GM19240 (cell line): ENCODE results near the gene TPRG1.
"Not testable (repeated sequence)": the region's sequence is repeated elsewhere in the genome, so short reads cannot be mapped to it uniquely, and the experiment has no call there.

Experiments
- DNase-seq: peaks from one replicate; pipeline ENCODE4 v3.0.0; 2011; ENCODE audit warnings: low spot score; ENCODE audit not compliant: insufficient read length

TPRG1 gene

GRCh38 chr3:189308608-189309007, 136.8 kb downstream of the TPRG1 start:
- DNase-seq: no peak

- no peak for DNase-seq
Observed at GRCh38 chr3:189309400-189309975, 137.7 kb downstream of the TPRG1 start.

DNA sequence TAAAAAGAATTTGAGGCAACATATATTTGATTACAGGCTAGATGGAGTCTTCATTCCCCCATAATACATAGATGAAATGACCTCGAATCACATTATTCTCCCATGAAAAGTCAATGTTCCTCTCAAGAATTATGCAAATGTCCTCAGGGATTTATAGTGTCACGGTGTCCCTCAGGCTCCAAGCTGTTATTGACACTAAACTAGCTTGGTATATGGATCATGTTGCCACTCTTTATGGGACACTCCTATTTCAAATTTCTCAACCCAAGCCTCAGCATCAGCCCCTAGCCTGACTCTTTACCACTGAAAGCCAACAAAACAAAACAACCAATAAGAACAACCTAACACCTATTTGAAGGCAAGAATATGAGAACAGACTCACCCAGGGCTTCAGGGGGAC, 139.8 kb downstream of the TPRG1 start:
- DNase-seq: no peak

DNA sequence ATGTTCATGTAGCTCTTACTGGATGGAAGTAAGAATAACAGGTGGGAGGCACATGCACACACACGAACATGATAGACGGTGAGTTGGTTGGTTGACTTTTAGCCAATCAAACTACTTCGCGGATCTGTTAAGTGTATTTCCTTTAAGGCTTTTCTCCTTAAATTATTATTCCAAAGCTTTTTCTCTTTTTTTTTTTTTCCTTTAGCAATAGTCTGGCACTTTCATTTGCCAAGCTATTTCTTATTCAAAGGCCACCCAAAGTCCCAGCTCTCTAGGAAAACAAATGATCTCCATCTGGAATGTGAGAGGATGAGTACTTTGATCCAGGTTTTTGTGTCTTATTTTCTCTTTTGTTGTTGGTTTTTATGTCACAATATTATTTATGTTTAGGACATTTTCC, 141.1 kb downstream of the TPRG1 start:
- no peak for DNase-seq

DNA sequence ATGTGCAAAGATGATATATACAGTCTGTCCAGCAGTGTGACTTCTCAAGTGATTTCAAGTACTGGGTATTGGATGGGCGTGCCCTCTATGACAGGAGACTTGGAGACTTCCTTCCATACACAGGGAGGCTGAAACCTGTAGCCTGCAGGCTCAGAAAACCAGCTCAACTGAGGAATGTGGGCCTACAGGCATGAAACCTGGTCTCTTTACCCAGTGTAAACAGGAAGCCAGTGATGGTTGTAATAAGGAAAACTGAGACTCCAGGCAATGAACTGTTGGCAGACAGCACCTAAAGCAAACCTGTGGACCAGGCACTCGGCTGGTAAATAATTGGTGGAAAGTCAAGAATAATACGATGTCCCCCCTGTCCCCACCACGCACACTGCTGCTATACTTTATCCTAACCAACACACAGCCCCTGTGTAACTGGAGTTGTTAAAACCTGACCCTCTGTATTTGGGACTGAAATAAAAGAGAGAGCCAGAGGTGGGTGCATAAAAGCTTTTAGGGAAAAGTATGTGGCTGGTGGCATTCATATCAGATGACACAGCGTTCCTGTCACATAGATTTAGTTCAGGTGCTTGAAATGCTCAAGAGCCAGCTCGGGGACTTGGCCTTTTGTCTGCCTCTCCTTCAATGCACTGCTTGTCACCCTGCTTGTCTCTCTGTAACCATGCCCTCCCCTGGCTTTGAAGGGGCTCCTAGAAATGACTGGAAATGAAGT, 144.7 kb downstream of the TPRG1 start:
- no peak for DNase-seq

DNA sequence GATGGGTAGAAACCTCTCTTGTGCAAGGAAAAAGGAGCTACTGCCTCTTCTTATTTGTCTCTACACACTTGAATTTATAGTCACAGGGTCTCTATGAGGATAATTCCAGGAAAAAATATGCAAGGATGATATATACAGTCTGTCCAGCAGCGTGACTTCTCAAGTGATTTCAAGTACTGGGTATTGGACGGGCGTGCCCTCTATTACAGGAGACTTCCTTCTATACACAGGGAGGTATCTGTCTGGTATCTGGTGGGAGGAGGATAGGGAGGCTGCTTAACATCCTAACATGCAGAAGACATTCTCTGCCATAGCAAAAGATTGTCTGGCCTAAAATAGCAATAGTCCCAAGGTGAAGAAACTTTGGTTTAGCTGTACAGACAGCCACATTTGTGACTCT, 146.1 kb downstream of the TPRG1 start:
- DNase-seq: no peak

DNA sequence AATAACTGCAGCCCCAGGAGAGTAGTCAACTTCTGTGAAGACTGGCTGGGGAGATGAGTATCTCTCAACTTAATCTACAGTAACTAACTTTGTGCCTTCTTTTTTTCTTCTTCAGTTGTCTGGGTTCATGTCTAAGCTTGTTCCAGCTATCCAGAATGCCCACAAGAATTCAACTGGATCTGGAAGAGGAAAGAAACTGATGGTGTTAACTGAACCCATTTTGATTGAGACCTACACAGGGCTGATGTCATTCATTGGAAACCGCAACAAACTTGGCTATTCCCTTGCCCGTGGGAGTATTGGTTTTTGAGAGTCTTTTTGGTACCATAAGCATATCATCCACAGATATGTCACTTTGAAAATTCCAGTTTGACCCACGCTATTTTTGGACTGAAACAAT, 148.7 kb downstream of the TPRG1 start:
- DNase-seq: no peak

DNA sequence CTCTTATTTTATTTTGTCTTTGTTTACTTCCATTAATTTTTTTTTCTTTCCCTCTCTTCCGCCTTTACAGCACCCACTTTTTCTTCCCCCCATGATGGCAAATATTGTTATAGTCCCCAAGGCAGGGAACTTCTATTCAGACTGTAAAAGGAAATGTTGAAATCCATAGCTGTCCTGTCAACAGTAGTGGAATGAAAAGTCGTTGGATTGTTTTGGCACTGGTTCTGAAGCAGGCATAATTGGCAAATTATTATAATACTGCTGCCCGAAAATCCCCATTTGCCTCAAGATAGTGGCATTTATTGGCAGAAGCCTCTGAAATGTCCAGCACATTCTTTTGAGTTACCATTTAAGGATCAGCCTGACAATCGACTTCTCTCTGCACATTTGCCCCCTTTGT, 150.6 kb downstream of the TPRG1 start:
- no peak for DNase-seq

DNA sequence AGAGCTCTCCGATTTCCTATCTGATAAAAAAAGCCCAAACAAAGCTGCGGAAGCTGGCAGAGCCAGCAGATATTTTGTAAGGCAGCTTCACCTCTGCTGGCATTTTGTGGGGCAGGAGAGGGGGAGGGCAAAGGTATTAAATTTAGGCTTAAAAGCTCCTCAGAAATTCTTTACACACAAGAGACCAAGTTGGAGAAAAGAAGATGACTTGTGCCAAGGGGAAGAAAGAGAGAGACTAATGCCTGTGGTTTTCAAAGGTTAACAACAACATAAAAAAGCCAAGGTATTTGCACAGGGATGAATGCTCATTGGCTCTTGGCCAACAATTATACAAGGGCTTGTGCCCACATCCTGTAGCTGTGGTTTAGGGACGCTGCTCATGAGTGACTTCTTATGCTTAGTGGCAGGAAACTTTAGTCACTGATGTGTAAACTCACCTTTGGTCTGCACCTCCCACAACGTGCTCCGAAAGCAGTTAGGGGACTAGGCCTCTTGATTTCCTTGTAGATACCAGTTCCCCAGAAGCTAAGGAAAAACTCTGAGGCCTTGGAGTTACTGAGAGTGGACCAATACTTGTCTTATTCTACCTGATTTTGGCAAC, 152.9 kb downstream of the TPRG1 start:
- peak; percentile 57 for DNase-seq

- no peak for DNase-seq
Observed at GRCh38 chr3:189325454-189325853, 153.7 kb downstream of the TPRG1 start.

DNA sequence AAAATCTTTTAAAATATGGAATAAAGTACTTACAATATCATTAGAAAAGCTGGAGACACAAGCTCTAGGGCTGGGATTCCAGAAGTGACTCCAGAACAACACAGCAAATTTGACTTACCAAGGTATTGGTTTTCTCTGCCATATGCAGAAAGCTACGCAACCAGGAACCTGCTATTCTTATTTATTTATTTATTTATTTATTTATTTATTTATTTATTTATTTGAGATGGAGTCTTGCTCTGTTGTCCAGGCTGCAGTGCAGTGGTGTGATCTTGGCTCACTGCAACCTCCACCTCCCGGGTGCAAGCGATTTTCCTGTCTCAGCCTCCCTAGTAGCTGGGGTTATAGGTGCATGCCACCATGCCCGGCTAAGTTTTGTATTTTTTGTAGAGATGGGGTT, 157.9 kb downstream of the TPRG1 start:
- not testable (repeated sequence) for DNase-seq

GRCh38 chr3:189330066-189330465, 158.3 kb downstream of the TPRG1 start:
- no peak for DNase-seq

- no peak for DNase-seq
Observed at GRCh38 chr3:189331002-189331418, 159.2 kb downstream of the TPRG1 start.

DNA sequence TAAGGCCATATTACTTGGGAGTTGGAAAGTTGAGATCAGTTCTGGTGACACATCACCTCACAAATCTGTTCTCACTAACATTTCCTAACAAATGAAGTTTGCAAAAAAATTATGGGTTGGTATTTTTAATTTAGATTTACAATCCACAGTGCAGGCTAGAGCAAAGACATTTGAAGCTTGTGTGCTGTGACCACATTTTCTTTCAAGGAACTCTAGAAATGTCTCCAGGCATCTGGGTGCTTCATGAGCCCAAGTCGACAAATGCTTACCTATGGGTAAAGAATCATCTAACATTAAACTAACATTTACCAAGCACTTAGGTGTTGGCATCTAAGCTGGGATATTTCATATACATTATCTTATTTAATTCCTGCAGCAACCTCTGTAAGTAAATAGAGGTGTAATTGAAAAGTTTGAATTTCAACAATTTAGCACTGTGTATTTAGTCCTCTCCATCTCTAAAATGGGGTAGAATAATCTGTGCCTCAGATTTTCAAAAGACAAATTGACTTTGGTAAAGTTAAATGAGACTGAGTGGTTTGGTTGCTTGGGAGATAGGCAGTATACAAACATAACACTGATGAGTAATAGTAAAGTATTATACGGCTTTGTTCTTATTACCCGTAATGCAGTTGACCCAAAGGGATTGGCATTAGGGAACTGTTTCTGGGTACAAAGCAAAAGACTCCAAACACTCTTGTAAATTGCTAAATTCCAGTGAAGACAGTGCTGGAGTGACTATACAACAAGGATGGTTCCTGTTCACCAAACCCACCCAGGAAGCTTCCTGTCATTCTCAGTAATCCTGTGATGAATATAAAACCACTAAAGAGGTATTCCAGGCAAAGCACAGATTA, 162.5 kb downstream of the TPRG1 start:
- DNase-seq: no peak

DNA sequence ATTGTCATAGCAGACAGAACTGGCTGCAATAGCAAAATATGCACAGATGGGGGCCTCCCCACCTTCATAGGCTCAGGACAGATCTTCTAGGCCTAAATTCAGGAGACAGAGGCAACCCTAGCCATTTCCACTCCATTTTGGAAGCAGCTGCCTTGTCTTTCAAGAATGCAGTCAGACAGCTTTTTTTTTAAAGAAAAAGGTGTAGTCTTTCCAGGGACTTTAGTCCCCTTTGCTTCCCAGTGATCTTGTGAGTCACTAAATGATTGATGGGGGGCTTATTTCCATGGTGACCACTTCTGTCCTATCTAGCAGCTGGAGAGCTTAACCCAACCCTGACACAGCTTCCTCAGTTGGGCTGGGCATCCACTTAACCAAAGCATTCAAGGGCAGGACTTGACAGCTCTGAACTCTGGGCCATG, 165.9 kb downstream of the TPRG1 start:
- no peak for DNase-seq

DNA sequence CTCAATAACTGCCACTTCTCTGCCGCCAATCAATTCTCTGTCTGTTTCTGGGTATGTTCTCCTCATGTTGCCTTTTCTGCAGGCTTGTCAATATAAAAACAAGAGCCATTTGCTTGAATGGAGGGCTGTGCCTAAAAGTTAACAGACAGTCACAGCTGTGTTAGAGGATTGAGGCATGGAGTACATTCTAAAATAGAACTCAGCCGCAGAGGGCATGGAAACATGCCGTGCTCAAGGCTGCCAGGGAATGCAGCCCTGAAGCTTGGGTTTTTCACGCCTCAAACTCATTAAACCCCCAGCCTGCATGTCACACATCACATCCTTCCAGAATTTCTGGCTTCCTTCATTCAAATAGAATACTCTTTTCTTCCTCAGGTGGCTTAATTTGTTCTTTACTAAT, 166.6 kb downstream of the TPRG1 start:
- no peak for DNase-seq

- no peak for DNase-seq
Observed at GRCh38 chr3:189339996-189340395, 168.2 kb downstream of the TPRG1 start.

- DNase-seq: no peak
Observed at GRCh38 chr3:189340680-189341460, 169.1 kb downstream of the TPRG1 start.

DNA sequence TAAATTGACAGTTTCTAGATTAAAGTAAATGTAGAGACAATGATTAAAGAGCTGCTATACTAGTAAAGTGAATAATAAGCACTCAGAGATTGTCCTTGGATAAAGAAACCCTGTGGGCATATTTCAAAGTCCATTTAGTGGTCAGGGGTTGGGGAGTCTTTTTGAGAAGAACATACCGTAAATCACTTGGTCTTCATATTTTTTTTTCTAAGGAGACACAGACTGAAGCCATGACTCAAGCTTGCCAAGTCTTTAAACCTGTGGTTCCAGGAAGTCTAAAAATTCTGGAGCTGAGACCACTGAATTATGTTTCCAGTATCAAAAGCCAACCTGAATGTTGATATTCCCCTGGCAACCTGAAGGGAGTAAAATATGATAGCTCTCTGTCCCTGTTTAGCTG, 171.0 kb downstream of the TPRG1 start:
- DNase-seq: no peak

DNA sequence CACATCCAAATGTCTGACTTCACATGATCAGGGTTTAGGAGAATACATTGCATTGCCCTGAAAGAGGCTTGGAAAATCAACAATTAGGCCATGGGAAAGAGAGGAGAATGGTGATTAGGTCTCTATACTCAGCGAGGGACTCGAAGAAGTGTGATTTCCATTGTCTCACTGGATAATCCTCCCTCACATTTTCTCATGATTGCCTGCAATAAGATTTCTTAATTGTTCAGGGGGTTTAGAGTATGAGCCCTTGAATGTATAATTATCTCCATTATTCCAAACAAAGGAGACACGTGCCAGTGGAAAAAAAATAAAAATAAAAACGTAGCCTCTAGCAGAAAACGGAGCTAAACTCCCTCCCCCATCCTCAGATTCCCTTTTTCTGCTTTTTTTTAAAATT, 173.2 kb downstream of the TPRG1 start:
- no peak for DNase-seq

GRCh38 chr3:189349772-189350171, 178.0 kb downstream of the TPRG1 start:
- DNase-seq: no peak
